Gastrocnemius medialis (tissue), 4 donors: Measurements from ENCODE around the gene ARL14EP. TPM values are rescaled to one million over a fixed set of nuclear protein-coding genes. Genes with fewer than 3 reads are reported as not detected.

Experiments used
- ATAC-seq, 2 donors: fragments of 150-250 bp; one replicate each; pipeline ENCODE4 v1.9.1; 2016
- DNase-seq, 2 donors: peaks; one replicate each; pipeline ENCODE4 v3.0.0-alpha.2; 2019
- H3K27ac ChIP-seq, 4 donors: fragments of 200-600 bp; sonication (generic); 1 replicate in 1 of 4; 2 replicates in 3 of 4; pipeline ENCODE4 v1.5.1; 2016 to 2018; ENCODE audit warnings: mild to moderate bottlenecking in 2 of 4, moderate library complexity in 1 of 4
- H3K27me3 ChIP-seq, 3 donors: fragments of 200-600 bp; sonication (generic) in 2 of 3; 1 replicate in 1 of 3; 2 replicates in 2 of 3; pipeline versions ENCODE4 v1.5.1 to v1.6.0; 2016 to 2019; ENCODE audit warnings: mild to moderate bottlenecking in 1 of 3, moderate library complexity in 1 of 3
- H3K36me3 ChIP-seq, 2 donors: fragments of 200-600 bp; sonication (generic) in 1 of 2; one replicate each; pipeline ENCODE4 v1.5.1; 2017 to 2018
- H3K4me1 ChIP-seq, 2 donors: fragments of 200-600 bp; sonication (generic) in 1 of 2; one replicate each; pipeline ENCODE4 v1.5.1; 2016 to 2017; ENCODE audit warnings: mild to moderate bottlenecking in 2 of 2
- H3K4me3 ChIP-seq, 4 donors: fragments of 200-600 bp; sonication (generic) in 3 of 4; 1 replicate in 1 of 4; 2 replicates in 3 of 4; pipeline ENCODE4 v1.5.1; 2016 to 2019; ENCODE audit warnings: mild to moderate bottlenecking in 2 of 4
- H3K9me3 ChIP-seq, 3 donors: fragments of 200-600 bp; sonication (generic) in 2 of 3; 1 replicate in 1 of 3; 2 replicates in 2 of 3; pipeline ENCODE4 v1.5.1; 2016 to 2019
- CTCF ChIP-seq, 5 experiments: fragments of 450-650 bp in 3 of 5; fragments of 200-600 bp in 2 of 5; sonication (generic) in 2 of 5; IDR thresholded peaks in 4 of 5; conservative IDR thresholded peaks in 1 of 5; 1 replicate in 4 of 5; 2 replicates in 1 of 5; pipeline ENCODE4 v1.5.1; 2016 to 2019; ENCODE audit warnings: antibody characterized with exemption in 5 of 5, mild to moderate bottlenecking in 3 of 5, moderate library complexity in 3 of 5
- POLR2A ChIP-seq, 2 donors: fragments of 450-650 bp; IDR thresholded peaks; one replicate each; pipeline ENCODE4 v1.6.1; 2017; ENCODE audit warnings: antibody characterized with exemption in 2 of 2, mild to moderate bottlenecking in 2 of 2, moderate library complexity in 2 of 2
- in situ Hi-C, 4 donors: fragments of 200-750 bp; cut with MboI; loops; one replicate each; pipeline versions ENCODE4 v1.15.0 to v1.8.0; 2017; ENCODE audit warnings: low sequenced_read_pairs in 4 of 4
- intact Hi-C: fragments of 100-400 bp; cut with DNase I; formaldehyde crosslinking; loops from one replicate; pipeline ENCODE4 v1.15.1; 2023; ENCODE audit warnings: low total_unique reads
- total RNA-seq, 4 donors: library from RNA; depleted of rRNA; stranded (reverse); fragments of >200 nt; gene quantifications; one replicate each; pipeline versions ENCODE4 v1.1.0 to v1.2.3, GENCODE V29; 2016

Gene ARL14EP
- total RNA-seq, 4 donors from 2014 or later: 10.3 to 26.1 (median 14.1) TPM

GRCh38 chr11:30329150-30329940 is 6.4 kb downstream of the ARL14EP start:
- peaks cover 0 to 38% of the 10 kb centered on the region in 2 donors for H3K36me3 ChIP-seq
- in situ Hi-C loops: no loop called here
- no peak for DNase-seq
- ATAC-seq: no peak
- peaks cover 19 to 23% of the 10 kb centered on the region in 2 donors for H3K4me1 ChIP-seq
- no peak for TF ChIP-seq CTCF (IDR thresholded peaks at IDR 0.05 in 4 of 5, conservative IDR thresholded peaks at IDR 0.05 in 1 of 5)
- TF ChIP-seq POLR2A (IDR thresholded peaks at IDR 0.05): no peak
- intact Hi-C loops: no loop called here
- no peaks in the 10 kb centered on the region for H3K9me3 ChIP-seq
- H3K27me3 ChIP-seq: no peaks in the 10 kb centered on the region
- no peak overlapping the region for H3K27ac ChIP-seq
- H3K4me3 ChIP-seq: no peak overlapping the region

GRCh38 chr11:30333405-30333804 is 10.5 kb downstream of the ARL14EP start:
- intact Hi-C loops: no loop called here
- in situ Hi-C loops: no loop called here
- DNase-seq (no peak), ATAC-seq (no peak)
- TF ChIP-seq CTCF (IDR thresholded peaks at IDR 0.05 in 4 of 5, conservative IDR thresholded peaks at IDR 0.05 in 1 of 5) (peak in 1 of 5 experiments; percentile 30), POLR2A (IDR thresholded peaks at IDR 0.05) (no peak)
- H3K4me3 ChIP-seq: no peak overlapping the region
- H3K9me3 ChIP-seq: no peaks in the 10 kb centered on the region
- peaks cover 0 to 72% of the 10 kb centered on the region in 2 donors for H3K36me3 ChIP-seq
- no peaks in the 10 kb centered on the region for H3K27me3 ChIP-seq
- H3K27ac ChIP-seq: no peak overlapping the region
- peaks cover 0 to 3% of the 10 kb centered on the region in 2 donors for H3K4me1 ChIP-seq

GRCh38 chr11:30342736-30343166 is 19.8 kb downstream of the ARL14EP start:
- H3K4me3 ChIP-seq: no peak overlapping the region
- H3K27me3 ChIP-seq: no peaks in the 10 kb centered on the region
- ATAC-seq (no peak), DNase-seq (no peak)
- H3K9me3 ChIP-seq: no peaks in the 10 kb centered on the region
- H3K4me1 ChIP-seq: no peaks in the 10 kb centered on the region
- TF ChIP-seq POLR2A (IDR thresholded peaks at IDR 0.05) (no peak), CTCF (IDR thresholded peaks at IDR 0.05 in 4 of 5, conservative IDR thresholded peaks at IDR 0.05 in 1 of 5) (no peak)
- no peak overlapping the region for H3K27ac ChIP-seq
- in situ Hi-C loops: loop anchor here in 1 of 4 donors (5.0 to 10.0 kb wide), 2 partner anchors 515 to 572 kb away; no protein-coding TSS in a partner anchor
- H3K36me3 ChIP-seq: peaks cover 0 to 19% of the 10 kb centered on the region in 2 donors
- intact Hi-C loops: no loop called here

GRCh38 chr11:30344085-30344484 is 21.2 kb downstream of the ARL14EP start:
- ATAC-seq (no peak), DNase-seq (no peak)
- no peaks in the 10 kb centered on the region for H3K9me3 ChIP-seq
- in situ Hi-C loops (loop anchor here in 1 of 4 donors (5.0 to 10.0 kb wide), 2 partner anchors 513 to 571 kb away; no protein-coding TSS in a partner anchor), intact Hi-C loops (no loop called here)
- H3K4me1 ChIP-seq: no peaks in the 10 kb centered on the region
- H3K27ac ChIP-seq: no peak overlapping the region
- H3K4me3 ChIP-seq: no peak overlapping the region
- no peaks in the 10 kb centered on the region for H3K27me3 ChIP-seq
- H3K36me3 ChIP-seq: peaks cover 0 to 11% of the 10 kb centered on the region in 2 donors
- TF ChIP-seq POLR2A (IDR thresholded peaks at IDR 0.05) (no peak), CTCF (IDR thresholded peaks at IDR 0.05 in 4 of 5, conservative IDR thresholded peaks at IDR 0.05 in 1 of 5) (no peak)
